Body of pancreas (tissue), 4 donors: Measurements from ENCODE around the gene SLC47A2. TPM values are rescaled to one million over a fixed set of nuclear protein-coding genes. Genes with fewer than 3 reads are reported as not detected.
A peak's percentile ranks its signal among the peaks of the same experiment; 100 is the strongest.

Experiments used
- ATAC-seq: fragments of 150-250 bp; one replicate; pipeline ENCODE4 v1.9.1; 2016
- DNase-seq, 4 donors: peaks; one replicate each; pipeline ENCODE4 v3.0.0-alpha.2; 2019
- H3K27ac ChIP-seq, 4 donors: fragments of 200-600 bp; sonication (generic); 1 replicate in 3 of 4; 2 replicates in 1 of 4; pipeline versions ENCODE4 v1.5.1 to v1.6.1; 2016 to 2019; ENCODE audit warnings: mild to moderate bottlenecking in 1 of 4, mixed read lengths in 1 of 4, moderate library complexity in 1 of 4
- H3K27me3 ChIP-seq, 2 donors: fragments of 200-600 bp; sonication (generic); one replicate each; pipeline ENCODE4 v1.6.0; 2016; ENCODE audit warnings: mild to moderate bottlenecking in 1 of 2
- H3K36me3 ChIP-seq, 2 donors: fragments of 200-600 bp; sonication (generic); replicated peaks in 1 of 2; 2 replicates each; pipeline ENCODE4 v1.5.1; 2016; ENCODE audit warnings: low read depth in 2 of 2; ENCODE audit not compliant: insufficient read depth in 1 of 2
- H3K4me1 ChIP-seq: fragments of 200-600 bp; sonication (generic); one replicate; pipeline ENCODE4 v1.6.0; 2016
- H3K4me3 ChIP-seq, 2 donors: fragments of 200-600 bp; sonication (generic); 1 replicate in 1 of 2; 2 replicates in 1 of 2; pipeline ENCODE4 v1.5.1; 2016 to 2019
- H3K9me3 ChIP-seq, 3 donors: fragments of 200-600 bp; sonication (generic); 1 replicate in 2 of 3; 2 replicates in 1 of 3; pipeline ENCODE4 v1.5.1; 2016
- POLR2A ChIP-seq, 3 donors: fragments of 450-650 bp; IDR thresholded peaks; one replicate each; pipeline ENCODE4 v1.6.1; 2016; ENCODE audit warnings: antibody characterized with exemption in 3 of 3, mild to moderate bottlenecking in 2 of 3
- WGBS, 2 donors: methylation state at CpG; one replicate each; pipeline ENCODE4 v1.1.5; 2017; 5-methylcytosine and 5-hydroxymethylcytosine counted together
- intact Hi-C: fragments of 100-400 bp; cut with DNase I; formaldehyde crosslinking; loops from one replicate; pipeline ENCODE4 v1.15.1; 2023
- total RNA-seq, 2 donors: library from RNA; depleted of rRNA; stranded (reverse); fragments of >200 nt; gene quantifications; one replicate each; pipeline ENCODE4 v1.1.0, GENCODE V29; 2016
- TF ChIP-seq, protein P1 (sequence below), 7 experiments: fragments of 450-650 bp in 4 of 7; fragments of 200-600 bp in 3 of 7; sonication (generic) in 3 of 7; IDR thresholded peaks; one replicate each; pipeline ENCODE4 v1.5.1; 2016 to 2019; ENCODE audit warnings: antibody characterized with exemption in 7 of 7

The SLC47A2 gene
- total RNA-seq, 2 donors from 2014 or later, result 0.26 TPM; not detected in 1

DNA sequence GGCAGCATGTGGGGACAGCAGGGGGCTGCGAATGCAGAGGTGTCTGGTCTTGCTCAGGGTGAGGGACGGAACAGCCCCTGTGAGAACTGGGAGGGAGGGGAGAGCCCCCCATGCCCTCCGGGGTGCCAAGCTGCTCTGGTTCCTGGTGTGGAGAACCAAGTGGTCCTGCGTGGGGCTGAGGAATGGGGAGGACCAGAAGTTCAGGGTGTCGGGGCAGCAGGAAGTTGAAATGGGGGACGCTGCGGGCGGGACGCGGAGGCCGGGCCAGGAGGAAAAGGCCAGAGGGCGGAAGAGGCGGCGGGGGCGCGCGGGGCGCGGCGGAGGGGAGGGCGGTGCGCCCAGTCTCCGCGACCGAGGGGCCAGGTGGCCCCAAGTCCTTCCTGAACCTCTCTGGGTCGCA, 28.1 kb upstream of the SLC47A2 start:
- DNase-seq, result no peak
- H3K27ac ChIP-seq, result peak overlapping the region in 2 of 4 donors; percentile 19 to 21
- intact Hi-C loops, result no loop called here

DNA sequence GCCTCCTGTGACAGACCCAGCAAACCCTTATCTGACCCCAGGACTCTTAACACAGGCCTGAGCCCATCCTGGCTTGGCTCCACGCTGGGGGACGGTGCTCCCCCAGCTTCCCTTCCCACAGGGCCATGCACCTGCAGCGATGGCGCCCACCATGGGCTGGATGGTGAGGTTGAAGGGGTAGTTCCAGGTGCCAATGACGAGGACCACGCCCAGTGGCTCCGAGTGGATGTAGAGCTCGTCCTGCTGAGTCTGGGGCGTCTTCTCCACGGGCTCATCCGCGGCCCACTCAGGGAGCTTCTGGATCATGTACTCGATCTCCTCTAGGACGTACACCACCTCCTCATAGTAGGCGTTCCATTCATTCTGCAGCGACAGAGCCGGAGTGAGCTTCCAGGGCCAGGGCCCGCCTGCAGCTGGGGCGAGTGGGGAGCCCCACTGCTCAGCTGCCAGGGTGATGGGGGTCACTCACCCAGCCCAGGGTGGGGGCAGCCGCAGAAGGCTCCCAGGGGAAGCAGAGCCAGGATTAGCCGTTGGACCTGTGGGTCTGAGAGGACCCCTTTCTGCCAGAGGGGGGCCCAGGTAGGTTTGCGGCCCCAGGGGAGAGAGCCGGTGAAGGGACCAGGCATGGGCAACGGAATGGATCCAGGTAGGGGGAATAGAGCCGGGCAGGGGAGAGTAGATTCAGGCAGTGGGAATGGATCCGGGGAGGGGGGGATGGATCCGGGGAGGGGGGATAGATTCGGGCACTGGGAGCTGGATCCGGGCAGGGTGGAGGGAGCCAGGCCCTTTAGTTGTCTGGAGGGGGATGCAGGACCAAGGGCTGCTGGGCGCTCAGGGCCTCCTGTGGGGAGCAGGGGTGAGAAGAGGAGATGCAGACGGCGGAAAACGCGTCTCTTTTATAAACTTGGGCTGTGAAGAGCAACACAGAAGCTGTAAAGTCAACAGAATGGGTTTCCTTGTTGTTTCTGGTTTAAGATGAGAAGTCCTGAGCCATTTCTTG, 27.0 kb upstream of the SLC47A2 start:
- WGBS, 2 donors, result 93 to 95% methylated on average over 29 to 34 of the region's 34 CpGs
- H3K9me3 ChIP-seq, result no peaks in the 10 kb centered on the region
- intact Hi-C loops, result no loop called here
- H3K27me3 ChIP-seq, result no peaks in the 10 kb centered on the region
- H3K4me1 ChIP-seq, result peaks cover 15% of the 10 kb centered on the region
- no peaks in the 10 kb centered on the region for H3K36me3 ChIP-seq
- TF ChIP-seq POLR2A (IDR thresholded peaks at IDR 0.05), result no peak
- TF ChIP-seq, protein P1, sequence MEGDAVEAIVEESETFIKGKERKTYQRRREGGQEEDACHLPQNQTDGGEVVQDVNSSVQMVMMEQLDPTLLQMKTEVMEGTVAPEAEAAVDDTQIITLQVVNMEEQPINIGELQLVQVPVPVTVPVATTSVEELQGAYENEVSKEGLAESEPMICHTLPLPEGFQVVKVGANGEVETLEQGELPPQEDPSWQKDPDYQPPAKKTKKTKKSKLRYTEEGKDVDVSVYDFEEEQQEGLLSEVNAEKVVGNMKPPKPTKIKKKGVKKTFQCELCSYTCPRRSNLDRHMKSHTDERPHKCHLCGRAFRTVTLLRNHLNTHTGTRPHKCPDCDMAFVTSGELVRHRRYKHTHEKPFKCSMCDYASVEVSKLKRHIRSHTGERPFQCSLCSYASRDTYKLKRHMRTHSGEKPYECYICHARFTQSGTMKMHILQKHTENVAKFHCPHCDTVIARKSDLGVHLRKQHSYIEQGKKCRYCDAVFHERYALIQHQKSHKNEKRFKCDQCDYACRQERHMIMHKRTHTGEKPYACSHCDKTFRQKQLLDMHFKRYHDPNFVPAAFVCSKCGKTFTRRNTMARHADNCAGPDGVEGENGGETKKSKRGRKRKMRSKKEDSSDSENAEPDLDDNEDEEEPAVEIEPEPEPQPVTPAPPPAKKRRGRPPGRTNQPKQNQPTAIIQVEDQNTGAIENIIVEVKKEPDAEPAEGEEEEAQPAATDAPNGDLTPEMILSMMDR (IDR thresholded peaks at IDR 0.05), result no peak
- no peak overlapping the region for H3K4me3 ChIP-seq
- DNase-seq, result no peak
- H3K27ac ChIP-seq, result no peak overlapping the region
- no peak for ATAC-seq

More for the DNA sequence above, 28.1 kb upstream of the SLC47A2 start:
- Histone ChIP-seq H3K9me3 (no peaks in the 10 kb centered on the region), H3K4me3 (peak overlapping the region; percentile 6 to 32), H3K27me3 (no peaks in the 10 kb centered on the region), H3K4me1 (peaks cover 19% of the 10 kb centered on the region), H3K36me3 (no peaks in the 10 kb centered on the region)
- WGBS, 2 donors, result 9 to 10% methylated on average over 26 of the region's 26 CpGs
- TF ChIP-seq, protein P1 (IDR thresholded peaks at IDR 0.05), result no peak
- TF ChIP-seq POLR2A (IDR thresholded peaks at IDR 0.05), result no peak
- peak; percentile 37 for ATAC-seq

DNA sequence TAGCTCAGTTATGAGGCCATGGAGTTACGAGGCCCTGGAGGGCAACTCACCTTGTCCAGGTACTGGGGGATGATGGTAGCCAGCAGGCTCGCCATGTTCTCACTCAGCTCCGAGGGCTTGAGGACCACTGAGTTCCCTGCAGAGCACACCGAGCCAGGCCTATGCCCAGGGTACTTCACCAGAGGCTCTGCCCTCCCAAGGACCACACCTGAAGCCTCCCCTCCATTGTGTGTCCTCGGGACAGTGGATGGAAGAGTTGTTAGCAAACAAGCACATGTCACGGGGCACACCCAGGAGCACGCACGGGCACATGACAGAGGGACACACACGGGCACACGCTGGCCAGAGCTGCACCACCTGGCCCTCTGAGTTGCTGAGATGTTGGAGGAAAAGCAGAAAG, 26.1 kb upstream of the SLC47A2 start:
- Histone ChIP-seq H3K9me3 (no peaks in the 10 kb centered on the region), H3K36me3 (no peaks in the 10 kb centered on the region), H3K27ac (no peak overlapping the region), H3K27me3 (no peaks in the 10 kb centered on the region), H3K4me1 (peaks cover 10% of the 10 kb centered on the region), H3K4me3 (no peak overlapping the region)
- DNase-seq, result no peak
- TF ChIP-seq, protein P1 (IDR thresholded peaks at IDR 0.05), result no peak
- no peak for TF ChIP-seq POLR2A (IDR thresholded peaks at IDR 0.05)
- WGBS, 2 donors, result 82% methylated on average over 4 to 9 of the region's 10 CpGs
- no peak for ATAC-seq
- intact Hi-C loops, result no loop called here

DNA sequence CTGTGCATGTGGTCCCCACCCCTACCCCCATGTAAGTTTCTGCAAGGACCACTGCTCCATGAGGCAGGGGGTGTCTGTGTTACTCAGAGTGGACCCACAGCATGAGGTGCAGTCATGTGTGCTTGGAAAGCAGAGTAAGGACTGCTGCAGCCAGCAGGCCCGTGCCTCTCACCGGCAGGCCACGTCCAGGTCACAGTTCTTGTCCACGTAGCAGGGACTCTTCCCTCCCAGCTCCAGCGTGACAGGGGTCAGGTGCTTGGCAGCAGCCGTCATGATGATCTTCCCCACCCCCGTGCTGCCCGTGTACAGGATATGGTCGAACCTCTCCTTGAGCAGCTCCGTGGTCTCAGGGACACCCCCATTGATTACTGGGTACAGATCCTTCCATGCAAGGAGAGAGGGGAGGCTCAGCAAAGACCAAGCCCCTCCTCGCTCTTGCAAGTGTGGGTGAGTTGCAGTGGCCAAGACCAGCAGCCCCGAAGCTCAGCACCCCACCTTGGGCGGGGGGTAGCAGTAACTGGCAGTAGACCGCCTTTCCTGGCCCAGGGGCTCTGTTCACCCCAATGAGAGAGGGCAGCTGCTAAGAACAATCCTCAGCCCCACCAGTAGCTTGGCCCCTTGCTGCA, 25.6 kb upstream of the SLC47A2 start:
- no peaks in the 10 kb centered on the region for H3K9me3 ChIP-seq
- 68 to 73% methylated on average over 7 to 14 of the region's 14 CpGs for WGBS, 2 donors
- no peaks in the 10 kb centered on the region for H3K27me3 ChIP-seq
- no peak for ATAC-seq
- no peak overlapping the region for H3K27ac ChIP-seq
- peaks cover 10% of the 10 kb centered on the region for H3K4me1 ChIP-seq
- intact Hi-C loops, result no loop called here
- no peak overlapping the region for H3K4me3 ChIP-seq
- no peak for DNase-seq
- no peaks in the 10 kb centered on the region for H3K36me3 ChIP-seq
- TF ChIP-seq POLR2A (IDR thresholded peaks at IDR 0.05), result no peak
- TF ChIP-seq, protein P1 (IDR thresholded peaks at IDR 0.05), result no peak
